Endothelial cell (in vitro differentiated cells): ENCODE data around the gene EGLN1. TPM values are rescaled to one million over a fixed set of nuclear protein-coding genes. Genes with fewer than 3 reads are reported as not detected.
A peak's percentile ranks its signal among the peaks of the same experiment; 100 is the strongest.

Experiments used
- DNase-seq: peaks from one replicate; pipeline ENCODE4 v3.0.0; 2021; ENCODE audit warnings: low spot score
- H3K27ac Mint-ChIP-seq: one replicate; pipeline ENCODE4 v1.8.0; 2021; ENCODE audit warnings: mixed read lengths, inconsistent platforms; ENCODE audit not compliant: unreplicated experiment
- H3K27me3 Mint-ChIP-seq: one replicate; pipeline ENCODE4 v1.8.0; 2021; ENCODE audit warnings: mild to moderate bottlenecking, moderate library complexity, mixed read lengths, inconsistent platforms; ENCODE audit not compliant: unreplicated experiment
- H3K36me3 Mint-ChIP-seq: one replicate; pipeline ENCODE4 v1.8.0; 2021; ENCODE audit warnings: mild to moderate bottlenecking, low read depth, mixed read lengths, inconsistent platforms; ENCODE audit not compliant: unreplicated experiment
- H3K4me1 Mint-ChIP-seq: one replicate; pipeline ENCODE4 v1.8.0; 2021; ENCODE audit warnings: mild to moderate bottlenecking, mixed read lengths, inconsistent platforms; ENCODE audit not compliant: unreplicated experiment
- H3K4me3 Mint-ChIP-seq: one replicate; pipeline ENCODE4 v1.8.0; 2021; ENCODE audit warnings: mild to moderate bottlenecking, mixed read lengths, inconsistent platforms; ENCODE audit not compliant: unreplicated experiment
- H3K9me3 Mint-ChIP-seq: one replicate; pipeline ENCODE4 v1.8.0; 2021; ENCODE audit warnings: mixed read lengths, inconsistent platforms; ENCODE audit not compliant: unreplicated experiment
- CTCF ChIP-seq: fragments of 200-600 bp; sonication (generic); IDR thresholded peaks from one replicate; pipeline ENCODE4 v1.5.0; 2021; ENCODE audit warnings: antibody characterized with exemption; ENCODE audit not compliant: unreplicated experiment
- total RNA-seq: library from RNA; stranded (reverse); fragmentation: NEBNext Ultra II Directional; extraction: Animal tissue kit (Norgen Biotek cat#: 25700); gene quantifications from one replicate; pipeline ENCODE4 v1.2.1, GENCODE V29; 2021; ENCODE audit not compliant: unreplicated experiment

Gene EGLN1
- total RNA-seq, 1 donor from 2014 or later: 30.8 TPM

GRCh38 chr1:231424950-231425805, 3.1 kb upstream of the EGLN1 start:
- Mint-ChIP-seq H3K27me3 (peaks cover 22% of the 10 kb centered on the region), H3K4me3 (no peak overlapping the region), H3K9me3 (no peaks in the 10 kb centered on the region), H3K36me3 (peaks cover 9% of the 10 kb centered on the region), H3K4me1 (peaks cover 16% of the 10 kb centered on the region), H3K27ac (no peak overlapping the region)
- TF ChIP-seq CTCF: no peak
- DNase-seq: no peak

GRCh38 chr1:231423648-231424047, 1.6 kb upstream of the EGLN1 start:
- H3K4me1 Mint-ChIP-seq: peaks cover 23% of the 10 kb centered on the region
- H3K4me3 Mint-ChIP-seq: no peak overlapping the region
- no peak for DNase-seq
- no peak for TF ChIP-seq CTCF
- peaks cover 10% of the 10 kb centered on the region for H3K36me3 Mint-ChIP-seq
- H3K27ac Mint-ChIP-seq: no peak overlapping the region
- H3K9me3 Mint-ChIP-seq: no peaks in the 10 kb centered on the region
- H3K27me3 Mint-ChIP-seq: peaks cover 21% of the 10 kb centered on the region

GRCh38 chr1:231422798-231423309, 767 bp upstream of the EGLN1 start:
- no peak for TF ChIP-seq CTCF
- peak overlapping the region; percentile 96 for H3K27ac Mint-ChIP-seq
- peaks cover 31% of the 10 kb centered on the region for H3K4me1 Mint-ChIP-seq
- peaks cover 15% of the 10 kb centered on the region for H3K27me3 Mint-ChIP-seq
- H3K9me3 Mint-ChIP-seq: no peaks in the 10 kb centered on the region
- H3K4me3 Mint-ChIP-seq: peak overlapping the region; percentile 96
- DNase-seq: no peak
- peaks cover 10% of the 10 kb centered on the region for H3K36me3 Mint-ChIP-seq

GRCh38 chr1:231421546-231421970, 529 bp downstream of the EGLN1 start:
- Mint-ChIP-seq H3K4me1 (peaks cover 41% of the 10 kb centered on the region), H3K4me3 (peak overlapping the region; percentile 72), H3K27me3 (peaks cover 15% of the 10 kb centered on the region), H3K27ac (no peak overlapping the region), H3K9me3 (no peaks in the 10 kb centered on the region), H3K36me3 (peaks cover 10% of the 10 kb centered on the region)
- DNase-seq: peak; percentile 51
- TF ChIP-seq CTCF: no peak

GRCh38 chr1:231420959-231421545, 1.0 kb downstream of the EGLN1 start:
- peaks cover 15% of the 10 kb centered on the region for H3K27me3 Mint-ChIP-seq
- peaks cover 41% of the 10 kb centered on the region for H3K4me1 Mint-ChIP-seq
- TF ChIP-seq CTCF: no peak
- DNase-seq: peak; percentile 49
- H3K27ac Mint-ChIP-seq: peak overlapping the region; percentile 95
- H3K9me3 Mint-ChIP-seq: no peaks in the 10 kb centered on the region
- peaks cover 10% of the 10 kb centered on the region for H3K36me3 Mint-ChIP-seq
- peak overlapping the region; percentile 97 for H3K4me3 Mint-ChIP-seq
